NB4 (cell line): ENCODE results near the gene CRLF2.

Experiments used
- CTCF ChIP-seq: IDR thresholded peaks from one replicate; pipeline ENCODE4 v1.5.1; 2012; ENCODE audit warnings: low read depth, low read length
- MYC ChIP-seq: IDR thresholded peaks from 2 replicates; pipeline ENCODE4 v1.6.1; 2011; ENCODE audit warnings: low read depth, low read length

GRCh38 chrX:1210844-1211243 is 1.6 kb downstream of the CRLF2 start:
- TF ChIP-seq CTCF (no peak), MYC (no peak)
